H9 (cell line): Measurements from ENCODE around the gene PLD4. TPM values are rescaled to one million over a fixed set of nuclear protein-coding genes. Genes with fewer than 3 reads are reported as not detected.

ENCODE experiments used
- DNase-seq: peaks from one replicate; pipeline ENCODE4 v3.0.0-alpha.2; 2017
- H2AFZ ChIP-seq: one replicate; pipeline ENCODE4 v1.6.1; 2013; ENCODE audit warnings: mild to moderate bottlenecking, low read length, control low read depth, moderate library complexity
- H2AK5ac ChIP-seq: 2 replicates; pipeline ENCODE4 v1.6.1; 2013; ENCODE audit warnings: low read length, control low read depth, mixed read lengths; ENCODE audit not compliant: insufficient read length
- H2BK120ac ChIP-seq: one replicate; pipeline ENCODE4 v1.6.1; 2013; ENCODE audit warnings: low read depth, mild to moderate bottlenecking, low read length, control low read depth, inconsistent platforms; ENCODE audit not compliant: poor library complexity, severe bottlenecking
- H2BK12ac ChIP-seq: 2 replicates; pipeline ENCODE4 v1.6.1; 2013; ENCODE audit warnings: low read length, control low read depth, mixed read lengths, low read depth; ENCODE audit not compliant: insufficient read length
- H2BK15ac ChIP-seq: 2 replicates; pipeline ENCODE4 v1.6.1; 2013; ENCODE audit warnings: low read depth, low read length, control low read depth
- H2BK20ac ChIP-seq: one replicate; pipeline ENCODE4 v1.6.1; 2013; ENCODE audit warnings: low read depth, mild to moderate bottlenecking, low read length, control low read depth, inconsistent platforms; ENCODE audit not compliant: poor library complexity, severe bottlenecking
- H2BK5ac ChIP-seq: 2 replicates; pipeline ENCODE4 v1.6.1; 2013; ENCODE audit warnings: low read length, control low read depth, mixed read lengths; ENCODE audit not compliant: insufficient read length
- H3K14ac ChIP-seq: 2 replicates; pipeline ENCODE4 v1.6.1; 2013; ENCODE audit warnings: low read length, control low read depth; ENCODE audit not compliant: insufficient read depth
- H3K18ac ChIP-seq: 2 replicates; pipeline ENCODE4 v1.6.1; 2013; ENCODE audit warnings: low read depth, mild to moderate bottlenecking, mixed read lengths, low read length, control low read depth; ENCODE audit not compliant: insufficient read length
- H3K23ac ChIP-seq: 2 replicates; pipeline ENCODE4 v1.6.1; 2013; ENCODE audit warnings: low read length, control low read depth, mixed read lengths, low read depth; ENCODE audit not compliant: insufficient read length
- H3K23me2 ChIP-seq: 2 replicates; pipeline ENCODE4 v1.6.1; 2013; ENCODE audit warnings: low read depth, mild to moderate bottlenecking, mixed read lengths, low read length, control low read depth; ENCODE audit not compliant: insufficient read length, poor library complexity, severe bottlenecking
- H3K27ac ChIP-seq: 2 replicates; pipeline ENCODE4 v1.5.1; 2013; ENCODE audit warnings: low read length, control low read depth, mixed read lengths, low read depth; ENCODE audit not compliant: insufficient read length
- H3K27me3 ChIP-seq: 2 replicates; pipeline ENCODE4 v1.6.1; 2013; ENCODE audit warnings: low read length, control low read depth, inconsistent platforms; ENCODE audit not compliant: insufficient read depth
- H3K4ac ChIP-seq: 2 replicates; pipeline ENCODE4 v1.6.1; 2013; ENCODE audit warnings: low read depth, mild to moderate bottlenecking, control low read depth, inconsistent platforms, low read length, moderate library complexity
- H3K4me1 ChIP-seq: 2 replicates; pipeline ENCODE4 v1.6.1; 2013; ENCODE audit warnings: low read length, control low read depth, inconsistent platforms; ENCODE audit not compliant: insufficient read depth
- H3K4me2 ChIP-seq: 2 replicates; pipeline ENCODE4 v1.6.1; 2013; ENCODE audit warnings: low read length, control low read depth, mixed read lengths; ENCODE audit not compliant: insufficient read length, insufficient read depth
- H3K56ac ChIP-seq: 2 replicates; pipeline ENCODE4 v1.6.1; 2013; ENCODE audit warnings: low read depth, mild to moderate bottlenecking, mixed read lengths, low read length, control low read depth; ENCODE audit not compliant: insufficient read length
- H3K79me1 ChIP-seq: 2 replicates; pipeline ENCODE4 v1.6.1; 2013; ENCODE audit warnings: low read depth, mild to moderate bottlenecking, moderate library complexity, low read length, control low read depth, inconsistent platforms; ENCODE audit not compliant: insufficient read depth, poor library complexity, severe bottlenecking
- H3K79me2 ChIP-seq: 2 replicates; pipeline ENCODE4 v1.6.1; 2013; ENCODE audit warnings: low read length, control low read depth, inconsistent platforms; ENCODE audit not compliant: insufficient read depth
- H3K9ac ChIP-seq: 2 replicates; pipeline ENCODE4 v1.6.1; 2013; ENCODE audit warnings: low read length, control low read depth, mixed read lengths; ENCODE audit not compliant: insufficient read length; ENCODE audit errors: extremely low read depth
- H3K9me3 ChIP-seq: one replicate; pipeline ENCODE4 v1.6.1; 2013; ENCODE audit warnings: low read depth, low read length, inconsistent platforms; ENCODE audit not compliant: control insufficient read depth
- H3T11ph ChIP-seq: one replicate; pipeline ENCODE4 v1.6.1; 2013; ENCODE audit warnings: mild to moderate bottlenecking, low read length, control low read depth, inconsistent platforms
- H4K20me1 ChIP-seq: one replicate; pipeline ENCODE4 v1.6.1; 2013; ENCODE audit not compliant: control insufficient read depth, insufficient read length, insufficient read depth
- H4K5ac ChIP-seq: 2 replicates; pipeline ENCODE4 v1.6.1; 2013; ENCODE audit warnings: low read depth, mild to moderate bottlenecking, mixed read lengths, low read length, control low read depth; ENCODE audit not compliant: insufficient read length
- H4K8ac ChIP-seq: replicated peaks from 2 replicates; pipeline ENCODE4 v1.6.1; 2013; ENCODE audit warnings: low read length, control low read depth, mixed read lengths, low read depth; ENCODE audit not compliant: insufficient read length
- H4K91ac ChIP-seq: 2 replicates; pipeline ENCODE4 v1.6.1; 2013; ENCODE audit warnings: low read depth, mild to moderate bottlenecking, moderate library complexity, mixed read lengths, low read length, control low read depth; ENCODE audit not compliant: insufficient read length
- H3K27ac Mint-ChIP-seq, 3 experiments: 2 replicates in 2 of 3; 3 replicates in 1 of 3; pipeline ENCODE4 v1.8.0; 2020 to 2021; ENCODE audit warnings: mixed read lengths in 3 of 3, mild to moderate bottlenecking in 1 of 3, moderate library complexity in 1 of 3
- H3K27me3 Mint-ChIP-seq: 2 replicates; pipeline ENCODE4 v1.8.0; 2021; ENCODE audit warnings: low read depth, mild to moderate bottlenecking, moderate library complexity, mixed read lengths
- H3K36me3 Mint-ChIP-seq, 3 experiments: 2 replicates in 2 of 3; 3 replicates in 1 of 3; pipeline ENCODE4 v1.8.0; 2020 to 2021; ENCODE audit warnings: low read depth in 3 of 3, mixed read lengths in 3 of 3; ENCODE audit not compliant: insufficient read depth in 1 of 3
- H3K4me1 Mint-ChIP-seq, 2 experiments: 2 replicates each; pipeline ENCODE4 v1.8.0; 2020; ENCODE audit warnings: mixed read lengths in 2 of 2
- H3K4me3 Mint-ChIP-seq, 2 experiments: 2 replicates in 1 of 2; 3 replicates in 1 of 2; pipeline ENCODE4 v1.8.0; 2020 to 2021; ENCODE audit warnings: mild to moderate bottlenecking in 2 of 2, mixed read lengths in 2 of 2, moderate library complexity in 1 of 2
- H3K9me3 Mint-ChIP-seq, 2 experiments: 2 replicates in 1 of 2; 3 replicates in 1 of 2; pipeline ENCODE4 v1.8.0; 2020; ENCODE audit warnings: mild to moderate bottlenecking in 2 of 2, mixed read lengths in 2 of 2, moderate library complexity in 1 of 2
- WGBS: extraction: QIAGEN DNeasy Blood & Tissue Kit; methylation state at CpG from one replicate; pipeline ENCODE4 v1.1.7; 2013; ENCODE audit warnings: missing lambda C conversion rate, low lambda C conversion rate, mixed read lengths; ENCODE audit not compliant: insufficient read length; ENCODE audit errors: extremely low coverage; 5-methylcytosine and 5-hydroxymethylcytosine counted together
- total RNA-seq: library from RNA; stranded (reverse); gene quantifications from 2 replicates; pipeline ENCODE4 v1.2.1, GENCODE V29; 2021
- TF ChIP-seq, protein P1 (sequence below): fragments of 200-600 bp; sonication (generic); conservative IDR thresholded peaks from 3 replicates; pipeline ENCODE4 v1.8.0; 2021; ENCODE audit warnings: antibody characterized with exemption, mild to moderate bottlenecking

The PLD4 gene
- total RNA-seq, 1 experiment from 2014 or later = not detected

DNA sequence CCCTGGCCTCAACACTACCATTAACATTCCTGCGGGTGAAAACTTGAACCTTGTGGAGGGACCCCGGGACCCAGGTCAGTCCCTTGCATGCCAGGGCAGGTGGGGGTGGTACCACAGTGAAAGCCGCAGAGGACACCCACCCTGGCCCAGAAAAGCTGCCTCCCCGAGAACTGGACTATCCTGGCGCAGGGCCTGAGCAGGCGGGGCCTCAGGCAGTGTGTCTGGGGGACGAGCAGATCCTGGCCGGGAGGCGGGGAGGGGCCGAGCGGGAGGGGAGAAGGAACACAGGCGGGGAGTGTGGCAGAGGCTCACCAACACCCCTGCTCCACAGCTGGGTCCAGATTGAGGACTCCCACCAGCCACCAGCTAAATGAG, 43.5 kb downstream of the PLD4 start:
- Histone ChIP-seq H3K23ac (no peak overlapping the region), H3K9me3 (no peaks in the 10 kb centered on the region), H2BK20ac (no peak overlapping the region), H2AK5ac (no peak overlapping the region), H2BK120ac (no peak overlapping the region), H2BK5ac (no peak overlapping the region), H3K27ac (no peak overlapping the region), H2AFZ (no peak overlapping the region), H2BK12ac (no peak overlapping the region), H3K27me3 (no peaks in the 10 kb centered on the region; the same call in 1 of the 2 replicates), H3K4me1 (peaks cover 3% of the 10 kb centered on the region; the same call in 1 of the 2 replicates), H4K5ac (no peak overlapping the region), H3K4ac (no peak overlapping the region), H4K91ac (no peak overlapping the region), H4K8ac (no peak overlapping the region), H3K9ac (no peak overlapping the region), H3K56ac (no peak overlapping the region), H3T11ph (no peak overlapping the region), H3K4me2 (peak overlapping the region; percentile 58), H3K79me1 (no peaks in the 10 kb centered on the region), H4K20me1 (no peaks in the 10 kb centered on the region), H2BK15ac (no peak overlapping the region), H3K18ac (no peak overlapping the region), H3K23me2 (peaks cover 6% of the 10 kb centered on the region), H3K79me2 (no peaks in the 10 kb centered on the region), H3K14ac (no peak overlapping the region; the same call in 1 of the 2 replicates)
- peaks cover 22% of the 10 kb centered on the region for H3K27me3 Mint-ChIP-seq
- no peak overlapping the region for H3K27ac Mint-ChIP-seq
- H3K9me3 Mint-ChIP-seq = no peaks in the 10 kb centered on the region
- peak overlapping the region; percentile 22 to 68; a peak in 2 of 5 replicates for H3K4me3 Mint-ChIP-seq
- TF ChIP-seq, protein P1, sequence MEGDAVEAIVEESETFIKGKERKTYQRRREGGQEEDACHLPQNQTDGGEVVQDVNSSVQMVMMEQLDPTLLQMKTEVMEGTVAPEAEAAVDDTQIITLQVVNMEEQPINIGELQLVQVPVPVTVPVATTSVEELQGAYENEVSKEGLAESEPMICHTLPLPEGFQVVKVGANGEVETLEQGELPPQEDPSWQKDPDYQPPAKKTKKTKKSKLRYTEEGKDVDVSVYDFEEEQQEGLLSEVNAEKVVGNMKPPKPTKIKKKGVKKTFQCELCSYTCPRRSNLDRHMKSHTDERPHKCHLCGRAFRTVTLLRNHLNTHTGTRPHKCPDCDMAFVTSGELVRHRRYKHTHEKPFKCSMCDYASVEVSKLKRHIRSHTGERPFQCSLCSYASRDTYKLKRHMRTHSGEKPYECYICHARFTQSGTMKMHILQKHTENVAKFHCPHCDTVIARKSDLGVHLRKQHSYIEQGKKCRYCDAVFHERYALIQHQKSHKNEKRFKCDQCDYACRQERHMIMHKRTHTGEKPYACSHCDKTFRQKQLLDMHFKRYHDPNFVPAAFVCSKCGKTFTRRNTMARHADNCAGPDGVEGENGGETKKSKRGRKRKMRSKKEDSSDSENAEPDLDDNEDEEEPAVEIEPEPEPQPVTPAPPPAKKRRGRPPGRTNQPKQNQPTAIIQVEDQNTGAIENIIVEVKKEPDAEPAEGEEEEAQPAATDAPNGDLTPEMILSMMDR = no peak
- DNase-seq = peak; percentile 69
- H3K4me1 Mint-ChIP-seq = peaks cover 11 to 21% of the 10 kb centered on the region in 2 experiments
- WGBS = no CpG with 5 or more reads among the region's 12 CpGs
- no peaks in the 10 kb centered on the region for H3K36me3 Mint-ChIP-seq
